Central memory CD8-positive, alpha-beta T cell (primary cell): ENCODE measurements around the gene CHST13.
"Not testable (repeated sequence)": the region's sequence is repeated elsewhere in the genome, so short reads cannot be mapped to it uniquely, and the experiment has no call there.

Experiments
- ATAC-seq: fragments of 150-1000 bp; cut with Tn5 transposase; replicated peaks from 2 replicates; pipeline ENCODE4 v1.10.0; 2022; ENCODE audit warnings: mild to moderate bottlenecking, moderate FRiP score, moderate number of reproducible peaks; ENCODE audit not compliant: poor library complexity, severe bottlenecking; ENCODE audit errors: extremely low read depth
- DNase-seq, 2 donors: peaks; one replicate each; pipeline ENCODE4 v3.0.0; 2021; ENCODE audit warnings: low spot score in 2 of 2
- H3K27ac Mint-ChIP-seq: one replicate; pipeline ENCODE4 v1.8.0; 2022; ENCODE audit warnings: low read depth, mild to moderate bottlenecking, moderate library complexity, mixed read lengths
- H3K27me3 Mint-ChIP-seq: one replicate; pipeline ENCODE4 v1.8.0; 2022; ENCODE audit warnings: mixed read lengths
- H3K36me3 Mint-ChIP-seq: one replicate; pipeline ENCODE4 v1.8.0; 2022; ENCODE audit warnings: mild to moderate bottlenecking, moderate library complexity, mixed read lengths; ENCODE audit not compliant: insufficient read depth
- H3K4me1 Mint-ChIP-seq: one replicate; pipeline ENCODE4 v1.8.0; 2022; ENCODE audit warnings: mixed read lengths
- H3K4me3 Mint-ChIP-seq: one replicate; pipeline ENCODE4 v1.8.0; 2022; ENCODE audit warnings: mild to moderate bottlenecking, moderate library complexity, mixed read lengths
- H3K9me3 Mint-ChIP-seq: one replicate; pipeline ENCODE4 v1.8.0; 2022; ENCODE audit warnings: mixed read lengths

CHST13 gene

DNA sequence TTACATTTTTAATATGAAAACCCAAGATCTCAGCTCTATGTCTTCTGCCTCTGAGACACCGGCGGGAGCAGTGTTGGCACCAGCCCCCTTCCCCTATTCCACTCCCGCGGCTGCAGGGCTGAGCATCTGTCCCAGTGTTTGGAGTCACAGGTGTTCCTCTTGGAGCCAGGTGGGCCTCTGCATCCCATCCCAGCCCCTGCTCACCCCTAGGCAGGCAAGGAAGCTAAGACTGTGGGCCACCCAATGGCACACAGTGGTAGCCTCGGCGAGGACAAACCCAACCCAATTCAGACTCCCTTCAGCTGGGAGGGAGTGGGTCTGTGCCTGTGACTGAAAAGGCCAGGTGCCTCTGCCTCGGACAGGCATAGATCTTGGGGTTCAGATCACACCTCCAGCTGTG is 3.1 kb downstream of the CHST13 start:
- H3K4me3 Mint-ChIP-seq: no peak overlapping the region
- no peak for DNase-seq
- H3K27ac Mint-ChIP-seq: no peak overlapping the region
- H3K27me3 Mint-ChIP-seq: peaks cover 33% of the 10 kb centered on the region
- H3K4me1 Mint-ChIP-seq: peaks cover 6% of the 10 kb centered on the region
- peaks cover 2% of the 10 kb centered on the region for H3K36me3 Mint-ChIP-seq
- no peaks in the 10 kb centered on the region for H3K9me3 Mint-ChIP-seq
- ATAC-seq: no peak

DNA sequence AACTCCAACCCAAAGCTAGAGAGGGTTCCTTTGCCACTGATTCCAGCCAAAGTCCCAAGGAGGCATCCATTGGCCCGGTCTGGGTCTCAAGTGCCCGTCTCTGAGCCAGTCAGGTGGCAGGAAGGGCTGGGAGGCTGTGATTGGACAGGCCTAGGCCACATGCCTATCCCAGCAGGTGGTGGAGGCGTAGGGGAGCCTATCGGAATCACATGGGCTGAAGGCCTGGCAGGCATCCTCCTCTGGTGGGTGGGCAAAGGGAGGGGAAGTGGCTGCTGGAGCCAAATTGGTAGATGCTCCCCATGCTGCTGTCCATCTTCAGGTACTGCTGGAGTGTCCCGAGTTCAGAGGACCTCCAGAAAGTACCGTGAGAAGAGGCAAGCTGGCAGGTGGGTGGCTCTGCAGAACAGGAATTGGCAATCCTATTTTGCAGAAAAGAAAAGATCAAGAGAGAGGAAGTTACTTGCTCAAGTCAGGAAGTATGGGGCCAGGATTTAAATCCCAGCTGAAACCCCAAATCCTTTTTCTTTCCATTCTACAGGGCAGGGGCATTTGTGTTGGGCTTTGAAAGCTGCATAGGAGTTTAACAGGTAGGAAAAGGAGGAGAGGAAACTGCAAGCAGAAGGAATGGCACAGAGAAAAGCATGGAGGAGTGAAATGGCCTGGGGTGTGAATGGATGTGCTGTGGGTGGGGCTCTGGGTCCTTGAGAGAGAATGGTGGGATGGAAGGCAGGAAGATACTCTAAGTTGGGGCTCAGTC is 3.7 kb downstream of the CHST13 start:
- Mint-ChIP-seq H3K4me1 (no peaks in the 10 kb centered on the region), H3K9me3 (no peaks in the 10 kb centered on the region), H3K4me3 (no peak overlapping the region), H3K27me3 (peaks cover 29% of the 10 kb centered on the region), H3K36me3 (peaks cover 2% of the 10 kb centered on the region), H3K27ac (no peak overlapping the region)
- no peak for ATAC-seq
- no peak for DNase-seq

DNA sequence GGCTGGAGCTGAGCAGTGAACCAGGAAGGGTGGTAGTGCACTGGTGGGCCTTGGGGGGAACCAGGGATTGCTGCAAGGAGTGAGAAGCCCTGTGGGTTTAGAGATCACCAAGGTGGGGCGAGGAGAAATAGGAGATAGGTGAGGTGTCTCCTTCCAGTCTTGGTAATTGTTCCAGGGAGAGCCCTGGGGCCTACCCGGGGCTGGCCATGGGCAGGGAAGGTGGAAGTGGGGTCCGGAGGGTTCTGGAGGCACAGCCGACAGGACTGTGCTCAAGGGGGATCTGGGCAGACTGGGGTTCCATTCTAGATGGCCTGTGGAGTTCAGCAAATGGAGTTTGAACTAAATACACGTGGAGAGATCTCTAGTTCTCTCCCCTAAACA is 4.5 kb downstream of the CHST13 start:
- H3K27me3 Mint-ChIP-seq: peaks cover 29% of the 10 kb centered on the region
- peaks cover 2% of the 10 kb centered on the region for H3K36me3 Mint-ChIP-seq
- no peak overlapping the region for H3K27ac Mint-ChIP-seq
- H3K4me1 Mint-ChIP-seq: no peaks in the 10 kb centered on the region
- H3K4me3 Mint-ChIP-seq: no peak overlapping the region
- DNase-seq: no peak
- no peak for ATAC-seq
- H3K9me3 Mint-ChIP-seq: no peaks in the 10 kb centered on the region

DNA sequence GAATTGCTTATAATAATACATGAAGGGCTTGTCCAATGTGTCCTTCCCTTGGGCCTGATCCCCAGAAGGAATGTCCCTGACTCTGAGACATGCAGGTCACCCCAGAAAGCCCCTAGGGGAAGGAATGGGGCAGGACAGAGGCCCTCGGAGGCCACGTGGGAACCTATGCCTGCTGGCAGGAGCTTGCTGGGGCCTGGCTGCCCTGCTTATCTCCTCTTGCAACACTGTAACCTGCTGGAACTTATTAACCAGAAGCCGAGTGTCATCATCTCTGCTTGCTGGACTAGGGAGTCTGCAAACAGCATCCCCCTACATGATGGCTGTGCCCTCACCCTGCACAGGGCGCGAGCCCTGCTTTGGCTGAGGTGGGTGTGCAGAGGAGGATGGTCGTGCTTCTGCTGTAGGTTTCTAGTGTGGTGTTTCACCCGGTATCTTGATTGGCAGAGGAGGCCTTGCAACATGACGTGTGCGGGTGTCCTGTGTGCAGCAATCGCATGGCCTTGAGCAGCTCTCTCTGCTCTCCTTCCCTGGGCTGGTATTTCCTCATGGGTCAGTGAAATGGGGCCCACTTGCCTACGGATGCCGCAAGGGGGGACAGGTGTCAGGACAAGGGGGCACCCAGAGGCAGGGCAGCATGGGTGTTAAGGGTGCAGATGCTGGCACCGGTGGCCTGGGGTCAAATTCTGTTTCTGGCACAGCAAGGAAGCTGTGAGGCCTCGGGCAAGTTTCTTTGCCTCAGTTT is 5.0 kb downstream of the CHST13 start:
- Mint-ChIP-seq H3K27ac (no peak overlapping the region), H3K27me3 (peaks cover 33% of the 10 kb centered on the region), H3K36me3 (peaks cover 2% of the 10 kb centered on the region), H3K4me1 (no peaks in the 10 kb centered on the region), H3K9me3 (no peaks in the 10 kb centered on the region), H3K4me3 (no peak overlapping the region)
- no peak for DNase-seq
- ATAC-seq: no peak

DNA sequence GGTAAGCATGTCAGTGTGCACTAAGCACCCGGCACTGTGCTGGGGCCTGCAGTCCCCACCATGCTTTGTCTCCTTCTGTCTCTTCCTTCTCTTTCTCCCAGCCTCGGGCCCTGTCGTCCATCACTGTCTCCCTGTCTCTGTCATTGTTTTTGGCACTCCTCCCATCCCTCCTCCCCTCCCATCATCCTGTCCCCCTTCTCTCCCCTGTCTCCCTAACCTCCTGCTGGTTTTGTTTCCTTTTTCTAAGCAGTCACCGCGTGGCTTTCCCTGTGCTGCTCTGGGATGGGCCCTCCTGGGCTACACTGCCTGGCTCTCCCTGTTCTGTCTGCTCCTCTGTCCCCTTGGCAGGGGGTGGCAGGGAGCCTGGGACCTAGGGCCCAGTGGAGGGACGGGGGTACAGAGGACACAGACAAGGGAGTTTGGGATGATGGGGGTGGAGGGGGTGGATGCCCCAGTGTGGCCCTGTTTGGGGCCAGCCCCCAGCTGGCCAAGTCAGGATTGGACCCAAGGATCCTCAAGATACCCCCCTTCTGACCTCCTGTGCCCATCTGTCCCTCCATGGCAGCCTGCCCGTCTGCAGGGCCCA is 5.7 kb downstream of the CHST13 start:
- H3K4me1 Mint-ChIP-seq: no peaks in the 10 kb centered on the region
- no peak overlapping the region for H3K4me3 Mint-ChIP-seq
- H3K36me3 Mint-ChIP-seq: peaks cover 2% of the 10 kb centered on the region
- no peaks in the 10 kb centered on the region for H3K9me3 Mint-ChIP-seq
- H3K27ac Mint-ChIP-seq: no peak overlapping the region
- no peak for DNase-seq
- ATAC-seq: no peak
- H3K27me3 Mint-ChIP-seq: peaks cover 38% of the 10 kb centered on the region

DNA sequence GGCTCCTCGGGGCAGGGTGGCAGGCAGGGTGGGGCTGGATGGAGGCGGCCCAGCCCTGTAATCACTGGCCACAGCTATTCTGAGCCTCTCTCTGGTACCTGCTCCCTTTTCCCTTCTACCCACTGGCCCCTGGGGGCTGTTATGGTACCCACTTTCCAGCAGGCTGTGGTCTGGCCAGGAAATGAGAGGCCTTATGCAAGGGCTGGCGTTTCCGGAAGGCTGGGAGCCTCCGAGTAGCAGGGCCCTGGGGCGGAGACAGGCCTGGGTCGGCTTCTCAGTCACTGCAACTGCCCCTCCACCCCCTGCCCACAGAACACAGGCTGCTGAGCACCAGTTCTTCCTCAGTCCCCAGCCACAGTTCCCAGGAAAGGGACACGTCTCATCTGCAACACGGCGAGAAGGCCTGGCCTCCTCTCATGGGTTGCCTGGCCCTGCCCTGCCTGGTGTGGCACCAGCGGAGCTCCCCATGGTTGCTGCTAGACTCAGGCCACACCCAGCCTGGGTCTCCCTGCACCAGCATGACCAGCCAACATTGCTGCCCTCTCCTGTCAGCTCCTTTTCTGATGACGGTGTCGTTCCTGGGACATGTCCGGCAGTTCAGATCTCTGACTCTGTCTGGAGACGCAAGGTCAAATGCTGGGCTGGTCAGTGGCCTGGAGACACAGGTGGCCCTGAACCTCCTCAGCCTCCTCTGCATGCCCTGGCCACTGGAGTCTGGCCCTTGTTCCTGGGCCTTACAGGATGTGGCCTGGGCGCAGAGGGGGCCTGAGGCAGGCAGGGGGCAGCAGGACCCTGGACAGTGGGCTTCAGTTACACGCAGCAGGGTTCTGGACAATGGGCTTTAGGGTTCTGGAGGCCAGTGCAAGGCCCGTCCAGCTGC is 6.5 kb downstream of the CHST13 start:
- no peak overlapping the region for H3K4me3 Mint-ChIP-seq

DNA sequence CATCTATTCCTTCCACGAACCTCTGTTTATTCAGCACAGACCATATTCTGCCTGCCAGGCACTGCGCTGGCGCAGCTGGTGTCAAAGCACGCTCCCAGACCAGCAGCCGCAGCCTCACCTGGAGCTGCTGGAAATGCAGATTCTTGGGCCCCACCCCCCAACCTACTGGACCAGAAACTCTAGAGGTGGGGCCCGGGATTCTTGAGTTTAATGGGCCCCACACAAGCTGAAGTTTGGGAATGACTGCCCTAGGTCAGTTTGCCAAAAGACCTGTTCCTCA is 7.0 kb downstream of the CHST13 start:
- H3K9me3 Mint-ChIP-seq: no peaks in the 10 kb centered on the region
- ATAC-seq (no peak), DNase-seq (no peak)
- no peaks in the 10 kb centered on the region for H3K4me1 Mint-ChIP-seq
- peaks cover 37% of the 10 kb centered on the region for H3K27me3 Mint-ChIP-seq
- peaks cover 2% of the 10 kb centered on the region for H3K36me3 Mint-ChIP-seq
- H3K4me3 Mint-ChIP-seq: no peak overlapping the region
- H3K27ac Mint-ChIP-seq: no peak overlapping the region

More for the DNA sequence above, 6.5 kb downstream of the CHST13 start:
- peaks cover 38% of the 10 kb centered on the region for H3K27me3 Mint-ChIP-seq
- H3K4me1 Mint-ChIP-seq: no peaks in the 10 kb centered on the region
- ATAC-seq: no peak
- no peaks in the 10 kb centered on the region for H3K9me3 Mint-ChIP-seq
- H3K27ac Mint-ChIP-seq: no peak overlapping the region
- H3K36me3 Mint-ChIP-seq: peaks cover 2% of the 10 kb centered on the region
- DNase-seq: no peak

DNA sequence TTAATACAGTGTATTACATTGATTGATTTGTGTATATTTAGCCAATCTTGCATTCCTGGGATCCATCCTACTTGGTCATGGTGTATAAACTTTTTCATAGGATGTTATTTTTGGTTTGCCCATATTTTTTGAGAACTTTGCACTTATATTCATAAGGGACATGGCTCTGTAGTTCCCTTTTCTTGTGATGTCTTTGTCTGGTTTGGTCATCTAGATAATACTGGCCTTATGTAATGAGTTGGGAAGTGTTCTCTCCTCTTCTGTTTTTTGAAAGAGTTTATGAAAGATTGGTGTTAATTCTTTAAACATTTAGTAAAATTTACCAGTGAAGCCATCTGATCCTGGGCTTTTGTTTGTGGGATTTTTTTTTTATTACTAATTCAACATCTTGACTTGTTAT is 9.6 kb downstream of the CHST13 start:
- Mint-ChIP-seq H3K4me1 (no peaks in the 10 kb centered on the region), H3K27ac (peak overlapping the region; percentile 19), H3K4me3 (no peak overlapping the region), H3K9me3 (no peaks in the 10 kb centered on the region), H3K36me3 (peaks cover 2% of the 10 kb centered on the region), H3K27me3 (peaks cover 47% of the 10 kb centered on the region)
- DNase-seq (no peak), ATAC-seq (no peak)

DNA sequence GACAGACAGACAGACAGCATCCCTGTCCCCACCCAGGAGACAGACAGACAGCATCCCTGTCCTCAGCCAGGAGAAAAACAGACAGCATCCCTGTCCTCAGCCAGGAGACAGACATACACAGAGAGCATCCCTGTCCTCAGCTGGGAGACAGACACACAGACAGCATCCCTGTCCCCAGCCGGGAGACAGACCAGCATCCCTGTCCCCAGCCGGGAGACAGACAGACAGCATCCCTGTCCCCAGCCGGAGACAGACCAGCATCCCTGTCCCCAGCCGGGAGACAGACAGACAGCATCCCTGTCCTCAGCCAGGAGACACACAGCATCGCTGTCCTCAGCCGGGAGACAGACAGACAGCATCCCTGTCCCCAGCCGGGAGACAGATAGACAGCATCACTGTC is 10.8 kb downstream of the CHST13 start:
- H3K36me3 Mint-ChIP-seq, H3K9me3 Mint-ChIP-seq, H3K4me1 Mint-ChIP-seq, DNase-seq, H3K4me3 Mint-ChIP-seq, H3K27ac Mint-ChIP-seq, ATAC-seq: not testable (repeated sequence)
- peaks cover 47% of the 10 kb centered on the region for H3K27me3 Mint-ChIP-seq

DNA sequence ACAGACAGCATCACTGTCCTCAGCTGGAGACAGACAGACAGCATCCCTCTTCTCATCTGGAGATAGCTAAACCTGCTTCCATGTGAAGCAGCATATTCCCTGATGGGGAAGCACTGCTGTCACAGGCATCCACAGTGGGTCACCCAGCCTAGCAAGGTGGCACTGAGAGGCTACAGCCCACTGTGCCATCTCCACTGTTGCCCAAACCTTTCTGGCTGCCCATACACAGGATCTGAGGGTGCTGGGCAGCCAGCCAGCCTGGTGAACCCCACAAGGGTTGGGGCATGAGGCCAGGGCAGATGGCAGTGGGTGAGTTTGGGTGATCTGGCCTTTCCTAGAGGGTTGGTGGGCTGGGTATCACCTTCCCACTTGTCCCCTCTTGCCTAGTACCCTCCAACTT is 11.7 kb downstream of the CHST13 start:
- ATAC-seq (no peak), DNase-seq (no peak)
- H3K4me3 Mint-ChIP-seq: no peak overlapping the region
- H3K4me1 Mint-ChIP-seq: no peaks in the 10 kb centered on the region
- H3K36me3 Mint-ChIP-seq: no peaks in the 10 kb centered on the region
- H3K27me3 Mint-ChIP-seq: peaks cover 47% of the 10 kb centered on the region
- H3K27ac Mint-ChIP-seq: no peak overlapping the region
- H3K9me3 Mint-ChIP-seq: peaks cover 4% of the 10 kb centered on the region

DNA sequence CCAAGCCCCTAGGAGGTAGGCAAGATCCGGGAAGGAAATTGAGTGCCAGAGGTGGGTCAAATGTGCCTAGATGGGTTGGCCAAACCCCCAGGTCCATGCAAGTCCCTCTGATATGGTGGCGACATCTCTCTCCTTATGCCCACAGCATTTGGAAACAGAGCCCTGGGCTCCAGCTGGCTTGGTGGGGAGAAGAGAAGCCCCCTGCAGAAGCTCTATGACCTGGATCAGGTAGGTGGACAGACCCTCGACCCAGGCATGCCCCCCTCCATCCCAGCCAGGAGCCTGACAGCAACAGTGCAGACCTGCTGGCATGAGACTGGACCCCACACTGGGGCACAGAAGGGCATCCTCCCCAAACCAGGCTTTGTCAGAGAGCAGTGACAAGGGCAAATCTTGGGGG is 12.2 kb downstream of the CHST13 start:
- ATAC-seq (no peak), DNase-seq (no peak)
- no peak overlapping the region for H3K4me3 Mint-ChIP-seq
- peaks cover 4% of the 10 kb centered on the region for H3K9me3 Mint-ChIP-seq
- no peaks in the 10 kb centered on the region for H3K36me3 Mint-ChIP-seq
- H3K27ac Mint-ChIP-seq: no peak overlapping the region
- H3K27me3 Mint-ChIP-seq: peaks cover 47% of the 10 kb centered on the region
- H3K4me1 Mint-ChIP-seq: no peaks in the 10 kb centered on the region

DNA sequence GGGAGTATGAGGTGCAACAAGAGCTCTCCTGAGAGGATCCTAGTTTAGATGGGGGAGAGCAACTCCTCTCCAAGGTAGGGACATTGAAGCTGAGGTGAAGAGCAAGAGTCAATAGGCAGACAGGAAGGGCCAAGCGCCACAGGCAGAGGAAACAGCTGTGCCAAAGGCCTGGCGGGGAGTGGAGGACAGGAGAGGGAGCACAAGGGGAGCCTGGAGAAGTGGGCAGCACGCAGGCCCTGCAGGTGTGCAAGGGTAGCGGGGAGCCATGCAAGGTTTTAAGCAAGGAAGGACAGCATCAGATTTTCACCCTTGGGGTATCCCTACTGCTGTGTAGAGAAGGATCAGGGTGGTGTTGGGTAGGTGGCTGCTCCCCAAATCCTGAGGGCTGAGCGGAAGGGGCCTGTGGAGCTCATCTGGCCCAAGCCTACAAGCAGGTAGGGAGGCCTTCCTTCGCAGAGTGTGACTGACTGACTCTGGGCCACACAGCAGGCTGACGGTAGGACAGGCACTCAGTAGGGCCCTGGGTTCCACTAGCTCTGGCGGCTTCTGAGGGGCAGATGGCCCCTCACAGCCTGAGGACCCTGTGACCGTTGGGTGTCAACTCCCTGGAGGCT is 13.3 kb downstream of the CHST13 start:
- Mint-ChIP-seq H3K4me3 (no peak overlapping the region), H3K36me3 (no peaks in the 10 kb centered on the region), H3K4me1 (no peaks in the 10 kb centered on the region), H3K27me3 (peaks cover 47% of the 10 kb centered on the region), H3K9me3 (peaks cover 4% of the 10 kb centered on the region), H3K27ac (no peak overlapping the region)
- no peak for DNase-seq
- no peak for ATAC-seq
